NK-92 treated with Interleukin-12 subunit alpha and Interleukin-12 subunit beta, amount 100 ng/mL, for 24 hours (cell line): ENCODE data around the gene LSP1.

Experiments used
- DNase-seq: peaks from one replicate; lab custom pipeline; 2025; lab: John Stamatoyannopoulos, UW

Gene LSP1

GRCh38 chr11:1848640-1849430, 4.0 kb upstream of the LSP1 start:
- DNase-seq: no peak

- DNase-seq: no peak
Measured at GRCh38 chr11:1851468-1852180, 1.3 kb upstream of the LSP1 start.

- no peak for DNase-seq
Measured at GRCh38 chr11:1852271-1852876, 510 bp upstream of the LSP1 start.

GRCh38 chr11:1853376-1854131, 670 bp downstream of the LSP1 start:
- DNase-seq: no peak

- DNase-seq: no peak
Measured at GRCh38 chr11:1854132-1854948, 1.5 kb downstream of the LSP1 start.

- DNase-seq: no peak
Measured at GRCh38 chr11:1854949-1855885, 2.3 kb downstream of the LSP1 start.

GRCh38 chr11:1855886-1856265, 3.0 kb downstream of the LSP1 start:
- DNase-seq: no peak

- no peak for DNase-seq
Measured at GRCh38 chr11:1856306-1857005, 3.6 kb downstream of the LSP1 start.

- DNase-seq: no peak
Measured at GRCh38 chr11:1857064-1857463, 4.2 kb downstream of the LSP1 start.

GRCh38 chr11:1858154-1858553, 5.3 kb downstream of the LSP1 start:
- no peak for DNase-seq

GRCh38 chr11:1858576-1858975, 5.7 kb downstream of the LSP1 start:
- DNase-seq: no peak

GRCh38 chr11:1859004-1859403, 6.1 kb downstream of the LSP1 start:
- DNase-seq: no peak

- DNase-seq: no peak
Measured at GRCh38 chr11:1860108-1860507, 7.2 kb downstream of the LSP1 start.

- no peak for DNase-seq
Measured at GRCh38 chr11:1861435-1862411, 8.8 kb downstream of the LSP1 start.

- no peak for DNase-seq
Measured at GRCh38 chr11:1862588-1863351, 9.9 kb downstream of the LSP1 start.

GRCh38 chr11:1863352-1864216, 10.7 kb downstream of the LSP1 start:
- DNase-seq: no peak

- no peak for DNase-seq
Measured at GRCh38 chr11:1864231-1864630, 11.3 kb downstream of the LSP1 start.
